A204.1 (cell line): ENCODE results near the gene STX8.
"Not testable (repeated sequence)": the region's sequence is repeated elsewhere in the genome, so short reads cannot be mapped to it uniquely, and the experiment has no call there.

Source experiments
- FAIRE-seq: peaks from 2 replicates; lab custom pipeline; 2012; peaks lifted over from hg19 to GRCh38; lab: Jason Lieb, UNC

STX8 gene

DNA sequence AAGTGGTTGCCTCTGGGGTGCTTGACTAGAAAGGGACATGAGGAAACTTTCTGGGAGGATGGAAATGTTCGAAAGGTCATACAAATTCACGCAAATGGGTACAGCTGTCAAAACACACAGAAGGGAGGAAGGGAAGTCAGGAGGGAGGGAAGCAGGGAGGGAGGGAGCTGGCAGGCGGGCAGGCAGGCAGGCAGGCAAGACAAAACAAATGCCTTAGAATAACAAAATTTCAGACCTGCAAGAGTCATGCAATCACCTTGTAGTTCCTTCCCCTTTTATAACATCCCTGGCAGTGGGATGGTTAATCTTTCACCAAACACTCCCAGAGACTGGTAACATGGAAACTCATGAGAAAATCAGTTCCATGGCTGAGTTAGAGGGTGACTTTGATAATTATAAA, 189.2 kb downstream of the STX8 start:
- FAIRE-seq: no peak

GRCh38 chr17:9383826-9384225, 191.8 kb downstream of the STX8 start:
- FAIRE-seq: no peak

- FAIRE-seq: no peak
Measured at GRCh38 chr17:9382626-9383025, 193.0 kb downstream of the STX8 start.

- no peak for FAIRE-seq
Measured at GRCh38 chr17:9381068-9381467, 194.6 kb downstream of the STX8 start.

DNA sequence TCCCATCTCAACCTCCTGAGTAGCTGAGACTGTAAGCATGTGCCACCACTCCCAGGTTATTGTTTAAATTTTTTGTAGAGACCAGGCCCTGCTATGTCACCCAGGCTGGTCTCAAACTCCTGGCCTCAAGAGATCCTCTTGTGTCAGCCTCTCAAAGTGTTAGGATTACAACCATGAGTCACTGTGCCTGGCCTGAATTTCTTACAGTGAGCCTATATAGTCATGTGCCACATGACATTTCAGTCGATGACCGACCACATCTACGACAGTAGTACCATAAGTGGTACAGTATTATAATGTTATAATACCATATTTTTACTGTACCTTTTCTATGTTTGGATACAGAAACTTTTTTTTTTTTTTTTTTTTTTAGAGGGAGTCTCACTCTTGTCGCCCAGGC, 195.3 kb downstream of the STX8 start:
- no peak for FAIRE-seq

DNA sequence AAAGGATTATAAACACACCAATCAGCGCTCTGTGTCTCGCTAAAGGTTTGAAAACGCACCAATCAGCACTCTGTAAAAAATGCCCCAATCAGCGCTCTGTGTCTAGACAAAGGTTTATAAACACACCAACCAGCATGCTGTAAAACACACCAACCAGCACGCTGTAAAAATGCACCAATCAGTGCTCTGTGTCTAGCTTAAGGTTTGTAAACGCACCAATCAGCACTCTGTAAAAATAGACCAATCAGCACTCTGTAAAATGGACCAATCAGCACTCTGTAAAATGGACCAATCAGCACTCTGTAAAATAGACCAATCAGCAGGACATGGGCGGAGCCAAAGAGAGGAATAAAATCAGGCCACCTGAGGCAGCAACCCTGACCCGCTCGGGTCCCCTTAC, 199.4 kb downstream of the STX8 start:
- not testable (repeated sequence) for FAIRE-seq

DNA sequence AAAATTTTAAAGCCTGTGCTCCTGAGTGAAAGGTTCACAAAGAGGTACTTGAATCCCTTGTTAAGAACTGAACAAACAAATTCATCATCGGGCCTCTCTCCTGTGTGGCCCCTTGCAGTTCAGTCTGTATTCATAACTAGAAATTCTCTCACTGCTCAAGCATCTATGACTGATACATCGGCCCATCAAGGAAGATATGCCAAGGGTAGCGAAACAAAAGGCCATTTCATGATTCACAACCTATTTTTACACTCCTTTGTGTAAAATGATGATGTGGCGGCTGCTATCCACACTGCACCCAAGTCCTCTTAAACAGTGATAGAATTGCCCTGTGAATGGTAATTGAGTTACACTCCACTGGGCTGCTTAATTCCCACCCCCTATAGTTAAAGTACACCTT, 204.6 kb downstream of the STX8 start:
- FAIRE-seq: no peak

- no peak for FAIRE-seq
Measured at GRCh38 chr17:9370467-9370866, 205.2 kb downstream of the STX8 start.

GRCh38 chr17:9368631-9369030, 207.0 kb downstream of the STX8 start:
- FAIRE-seq: no peak

GRCh38 chr17:9367156-9367555, 208.5 kb downstream of the STX8 start:
- no peak for FAIRE-seq

DNA sequence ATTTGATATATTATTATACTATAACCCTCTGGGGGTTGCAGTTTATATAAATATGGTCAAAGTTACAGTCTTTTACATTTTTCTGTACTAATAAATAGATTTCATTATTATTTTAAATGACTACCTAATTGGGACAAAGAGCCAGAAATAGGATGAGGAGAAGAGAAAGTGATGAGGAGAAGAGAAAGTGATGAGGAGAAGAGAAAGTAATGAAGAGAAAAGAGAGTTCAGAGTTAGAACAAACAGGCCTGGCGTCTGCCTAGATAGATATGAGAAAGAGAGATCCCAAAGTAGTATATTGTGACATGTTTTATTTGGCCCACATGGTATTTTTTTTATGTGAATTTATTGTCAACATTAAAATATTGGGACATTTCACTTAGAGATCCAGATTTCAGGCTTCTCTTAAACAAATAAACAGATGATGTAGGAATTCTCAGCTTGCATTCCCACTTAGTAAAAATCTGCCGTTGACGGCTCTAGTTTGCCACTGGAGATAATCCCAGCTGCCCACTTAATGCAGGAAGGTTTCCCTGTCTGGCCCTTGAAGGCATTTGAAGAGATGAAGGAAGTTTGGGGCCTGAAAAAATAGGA, 210.7 kb downstream of the STX8 start:
- FAIRE-seq: no peak

DNA sequence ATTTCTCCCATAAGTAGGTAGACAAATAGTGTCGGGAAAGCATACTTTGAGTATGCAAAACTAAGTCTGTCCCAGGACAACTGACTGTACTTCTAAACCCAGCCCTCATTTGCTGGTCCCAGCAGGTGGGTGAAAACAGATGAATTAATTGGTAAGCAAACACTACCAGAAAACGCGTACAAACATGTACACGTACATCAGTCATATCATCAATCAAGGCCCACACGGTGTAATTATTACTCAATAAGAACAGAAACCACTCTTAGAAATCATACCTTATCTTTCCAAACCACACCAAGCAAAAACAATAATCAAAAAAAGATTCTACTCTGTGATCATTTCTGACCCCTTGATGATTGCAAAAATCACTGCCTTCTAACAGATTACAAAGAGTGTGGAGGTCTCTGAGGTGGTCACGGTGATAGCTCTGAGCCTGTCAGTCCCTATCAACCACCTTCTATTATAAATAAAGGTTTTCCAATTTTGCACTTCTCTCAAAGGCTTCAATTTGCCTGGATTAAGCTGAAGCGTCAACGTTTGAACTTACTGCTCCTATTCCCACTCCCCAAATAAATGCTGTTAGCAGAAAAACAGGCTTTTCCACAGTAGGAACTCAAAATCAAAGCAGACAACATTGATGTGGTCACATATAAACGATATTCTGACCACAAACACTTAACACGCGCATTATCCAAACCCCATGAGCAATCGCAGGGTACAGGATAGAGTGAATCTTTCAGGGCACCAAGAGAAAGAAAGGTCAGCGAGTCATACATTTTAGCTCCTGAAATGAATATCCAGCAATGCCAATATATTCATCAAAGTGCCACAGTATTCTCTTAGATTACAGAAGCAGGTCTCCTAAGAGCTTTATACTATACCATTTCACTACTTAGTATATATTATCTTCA, 211.9 kb downstream of the STX8 start:
- FAIRE-seq: no peak

DNA sequence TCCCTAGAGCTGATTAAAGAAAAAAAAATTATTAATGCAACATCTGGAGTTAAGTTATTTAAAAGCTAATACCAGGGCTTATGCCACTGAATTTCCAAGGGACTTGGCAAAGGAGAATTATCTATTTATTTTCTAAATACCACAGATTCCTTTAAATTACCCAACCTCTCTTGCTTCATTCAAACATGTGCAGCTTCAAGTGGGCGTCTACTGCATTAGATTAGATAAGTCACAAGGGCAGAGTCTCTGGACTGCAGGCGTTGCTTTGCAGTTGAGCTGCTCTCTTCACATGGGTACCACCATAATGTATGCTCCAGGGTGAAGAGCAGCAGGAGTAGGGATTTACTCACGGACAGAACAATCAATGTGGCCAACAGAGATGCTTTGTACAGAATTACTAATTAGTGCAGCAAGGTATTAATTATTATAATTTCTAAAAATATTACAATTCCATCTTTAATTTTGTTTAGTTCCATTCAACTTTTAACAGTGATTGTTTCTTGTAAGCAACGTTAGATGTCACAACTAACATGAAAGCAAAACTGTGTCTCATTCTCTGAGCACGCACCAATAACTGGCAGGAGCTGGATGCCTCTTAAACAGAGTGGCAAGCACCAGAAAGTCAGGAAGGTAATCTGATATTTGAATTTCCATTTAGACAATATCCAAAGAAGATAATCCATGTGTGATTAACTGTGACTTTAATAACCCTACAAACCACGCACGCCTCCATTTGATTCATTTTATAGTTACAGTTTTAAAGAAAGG, 214.2 kb downstream of the STX8 start:
- FAIRE-seq: no peak

GRCh38 chr17:9360677-9361081, 214.9 kb downstream of the STX8 start:
- FAIRE-seq: no peak

DNA sequence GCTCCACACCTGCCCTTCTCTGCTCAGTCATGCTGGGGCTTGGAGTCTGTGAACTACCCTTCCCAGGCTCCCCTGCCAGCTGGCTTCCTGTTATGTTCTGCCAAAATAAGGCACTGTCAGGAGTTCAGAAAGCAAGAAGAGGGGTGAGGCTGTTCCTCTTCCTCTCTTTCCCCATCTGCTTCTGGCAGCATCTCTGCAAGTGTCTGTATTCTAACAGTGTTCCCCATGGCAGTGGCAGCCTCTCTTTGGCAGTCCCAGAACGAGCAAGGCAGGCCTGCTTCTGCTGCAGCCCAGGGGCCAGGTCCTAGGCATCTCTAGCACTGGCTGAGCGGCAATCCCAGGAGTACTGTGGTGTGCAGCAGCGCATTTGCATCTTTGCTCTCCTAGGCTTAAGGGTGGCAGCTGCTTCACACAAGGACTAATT, 219.1 kb downstream of the STX8 start:
- no peak for FAIRE-seq

GRCh38 chr17:9355846-9356245, 219.8 kb downstream of the STX8 start:
- no peak for FAIRE-seq

DNA sequence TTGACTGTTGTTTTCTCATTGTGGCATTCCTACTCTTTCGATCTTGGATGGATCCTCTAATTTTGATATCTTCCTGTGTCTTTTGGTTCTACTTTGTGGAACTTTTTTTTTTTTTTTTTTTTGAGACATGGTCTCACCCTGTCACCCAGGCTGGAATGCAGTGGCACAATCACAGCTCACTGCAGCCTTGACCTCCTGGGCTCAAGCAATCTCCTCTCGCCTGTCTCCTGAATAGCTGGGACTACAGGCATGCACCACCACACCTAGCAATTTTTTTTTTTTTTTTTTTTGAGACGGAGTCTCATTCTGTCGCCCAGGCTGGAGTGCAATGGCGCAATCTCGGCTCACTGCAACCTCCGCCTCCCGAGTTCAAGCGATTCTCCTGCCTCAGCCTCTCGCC, 220.4 kb downstream of the STX8 start:
- not testable (repeated sequence) for FAIRE-seq

GRCh38 chr17:9350080-9350479, 225.5 kb downstream of the STX8 start:
- no peak for FAIRE-seq

GRCh38 chr17:9346296-9346926, 229.2 kb downstream of the STX8 start:
- FAIRE-seq: no peak

DNA sequence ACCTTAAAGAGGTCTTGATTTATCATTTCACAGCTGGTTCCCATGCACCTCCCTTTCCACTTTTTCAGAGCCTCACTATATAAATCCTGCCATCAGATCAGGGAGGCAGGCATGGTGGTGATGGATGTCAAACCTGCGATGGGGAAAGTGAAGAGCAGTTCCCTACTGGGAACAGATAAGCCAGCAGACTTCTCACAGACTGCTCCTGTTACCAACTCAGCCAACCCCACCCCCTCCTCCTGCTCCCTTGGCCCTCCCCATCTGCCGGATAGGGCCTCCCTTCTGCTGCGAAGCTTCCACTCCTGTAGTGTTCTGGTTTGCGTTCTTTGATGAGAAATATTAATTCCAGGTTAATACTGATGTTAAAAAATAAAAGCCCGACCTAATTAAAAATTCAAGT, 232.1 kb downstream of the STX8 start:
- no peak for FAIRE-seq

GRCh38 chr17:9342225-9342624, 233.4 kb downstream of the STX8 start:
- FAIRE-seq: no peak

DNA sequence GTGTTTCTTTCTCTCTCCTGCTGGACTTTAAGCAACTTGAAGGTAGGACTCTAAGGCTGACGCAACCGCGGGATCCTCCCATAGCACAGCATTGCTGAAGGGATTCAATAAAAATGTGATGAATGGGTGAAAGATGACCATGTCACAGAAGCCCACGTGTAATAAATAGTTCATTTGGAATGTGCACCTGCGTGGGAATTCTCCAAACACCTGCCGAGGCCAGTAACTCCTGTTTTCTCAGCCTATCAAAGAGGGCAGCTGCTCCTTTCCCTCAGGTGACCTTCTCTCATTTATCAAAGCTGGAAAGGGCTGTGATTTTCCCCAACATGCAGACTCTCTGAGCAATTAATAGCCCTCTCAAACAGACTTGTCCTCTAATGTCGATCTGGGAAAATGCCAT, 235.7 kb downstream of the STX8 start:
- no peak for FAIRE-seq

GRCh38 chr17:9339482-9339881, 236.1 kb downstream of the STX8 start:
- FAIRE-seq: not testable (repeated sequence)
